Caco-2 (cell line): ENCODE measurements around the gene HPS1. TPM values are rescaled to one million over a fixed set of nuclear protein-coding genes. Genes with fewer than 3 reads are reported as not detected.

Experiments
- BruUV-seq: library from RNA; stranded (reverse); fragments of 400-500 nt; replicated peaks from 2 replicates; lab custom pipeline; 2021; lab: Mats Ljungman, UMichigan
- CTCF ChIA-PET: fragments of 300-600 bp; sonication (Branson Sonifier 250); formaldehyde crosslinking; loops from one replicate; lab custom pipeline; 2022; ENCODE audit warnings: antibody characterized with exemption; lab: Charles Lee
- POLR2A ChIA-PET: fragments of 300-600 bp; sonication (Branson Sonifier 250); formaldehyde crosslinking; loops from one replicate; lab custom pipeline; 2022; ENCODE audit warnings: antibody characterized with exemption; lab: Charles Lee
- DNase-seq, 2 experiments: peaks; one replicate each; pipeline versions ENCODE4 v3.0.0 to v3.0.0-alpha.2; 2020 to 2022
- H3K27me3 ChIP-seq: replicated peaks from 2 replicates; pipeline ENCODE4 v1.6.0; 2011; ENCODE audit warnings: low read length; ENCODE audit not compliant: control insufficient read depth, insufficient read depth
- H3K36me3 ChIP-seq: 2 replicates; pipeline ENCODE4 v1.5.1; 2011; ENCODE audit warnings: low read length; ENCODE audit not compliant: control insufficient read depth, insufficient read depth
- H3K4me1 ChIP-seq: fragments of 250-450 bp; sonication (Bioruptor Pico); 2 replicates; pipeline ENCODE4 v1.5.1; 2020; ENCODE audit warnings: mild to moderate bottlenecking
- H3K4me3 ChIP-seq: 2 replicates; pipeline ENCODE4 v1.5.1; 2011; ENCODE audit warnings: low read depth, mild to moderate bottlenecking, control low read depth, low read length
- H3K9me3 ChIP-seq: fragments of 250-450 bp; sonication (Bioruptor Pico); 2 replicates; pipeline ENCODE4 v1.5.1; 2020; ENCODE audit warnings: mild to moderate bottlenecking, moderate library complexity
- H3K27ac Mint-ChIP-seq: one replicate; pipeline ENCODE4 v1.8.0; 2022; ENCODE audit warnings: mixed read lengths; ENCODE audit not compliant: unreplicated experiment
- H3K27me3 Mint-ChIP-seq: one replicate; pipeline ENCODE4 v1.8.0; 2022; ENCODE audit warnings: mixed read lengths; ENCODE audit not compliant: insufficient read depth, unreplicated experiment
- H3K36me3 Mint-ChIP-seq: one replicate; pipeline ENCODE4 v1.8.0; 2022; ENCODE audit warnings: mild to moderate bottlenecking, mixed read lengths; ENCODE audit not compliant: insufficient read depth, unreplicated experiment
- H3K4me1 Mint-ChIP-seq: one replicate; pipeline ENCODE4 v1.8.0; 2022; ENCODE audit warnings: low read depth, mixed read lengths; ENCODE audit not compliant: unreplicated experiment
- H3K4me3 Mint-ChIP-seq: one replicate; pipeline ENCODE4 v1.8.0; 2022; ENCODE audit warnings: mild to moderate bottlenecking, moderate library complexity, mixed read lengths; ENCODE audit not compliant: unreplicated experiment
- H3K9me3 Mint-ChIP-seq: one replicate; pipeline ENCODE4 v1.8.0; 2022; ENCODE audit warnings: mixed read lengths; ENCODE audit not compliant: unreplicated experiment
- intact Hi-C: fragments of 100-400 bp; cut with micrococcal nuclease; formaldehyde crosslinking; loops from one replicate; pipeline ENCODE4 v1.10.0; 2022; ENCODE audit not compliant: unreplicated experiment
- total RNA-seq: library from RNA; stranded (reverse); gene quantifications from 2 replicates; pipeline ENCODE4 v1.2.3, GENCODE V29; 2022
- TF ChIP-seq, protein P1 (sequence below), 2 experiments: fragments of 200-600 bp in 1 of 2; IDR thresholded peaks; 1 replicate in 1 of 2; 2 replicates in 1 of 2; pipeline versions ENCODE4 v1.5.1 to v1.8.0; 2011 to 2022; ENCODE audit warnings: antibody characterized with exemption in 1 of 2, control low read depth in 1 of 2, inconsistent platforms in 1 of 2, low read depth in 1 of 2, low read length in 1 of 2, mild to moderate bottlenecking in 1 of 2, moderate library complexity in 1 of 2; ENCODE audit not compliant: insufficient read depth in 1 of 2, severe bottlenecking in 1 of 2, unreplicated experiment in 1 of 2

The HPS1 gene
- total RNA-seq, 1 experiment from 2014 or later, result 51.9 TPM

DNA sequence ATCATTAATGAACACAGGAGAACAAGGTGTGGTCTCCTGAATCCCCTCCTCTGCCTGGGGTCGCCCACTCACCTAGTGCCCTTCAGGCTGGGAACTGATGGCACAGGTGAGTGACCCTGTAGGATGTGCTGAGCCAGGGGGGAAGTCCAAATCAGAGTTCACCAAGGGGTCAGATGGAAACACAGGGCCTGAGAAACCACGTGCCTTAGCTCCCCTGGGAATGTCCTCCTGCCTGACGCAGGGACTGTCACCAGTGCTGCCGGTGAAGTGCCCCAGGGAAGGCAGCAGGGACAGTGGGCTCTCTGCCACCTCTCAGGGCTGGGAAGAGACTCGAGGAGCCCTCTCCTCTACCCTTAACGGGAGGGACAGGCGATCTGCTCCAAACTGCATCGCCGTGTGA is 25.9 kb downstream of the HPS1 start:
- ChIA-PET POLR2A (no interaction called here), CTCF (no interaction called here)
- H3K4me3 ChIP-seq, result no peak overlapping the region
- no peaks in the 10 kb centered on the region for H3K36me3 ChIP-seq
- H3K36me3 Mint-ChIP-seq, result no peaks in the 10 kb centered on the region
- BruUV-seq, result no TSS peak
- intact Hi-C loops, result no loop called here
- no peak for DNase-seq
- no peaks in the 10 kb centered on the region for H3K9me3 ChIP-seq
- H3K9me3 Mint-ChIP-seq, result no peaks in the 10 kb centered on the region
- H3K4me1 Mint-ChIP-seq, result no peaks in the 10 kb centered on the region
- TF ChIP-seq, protein P1, sequence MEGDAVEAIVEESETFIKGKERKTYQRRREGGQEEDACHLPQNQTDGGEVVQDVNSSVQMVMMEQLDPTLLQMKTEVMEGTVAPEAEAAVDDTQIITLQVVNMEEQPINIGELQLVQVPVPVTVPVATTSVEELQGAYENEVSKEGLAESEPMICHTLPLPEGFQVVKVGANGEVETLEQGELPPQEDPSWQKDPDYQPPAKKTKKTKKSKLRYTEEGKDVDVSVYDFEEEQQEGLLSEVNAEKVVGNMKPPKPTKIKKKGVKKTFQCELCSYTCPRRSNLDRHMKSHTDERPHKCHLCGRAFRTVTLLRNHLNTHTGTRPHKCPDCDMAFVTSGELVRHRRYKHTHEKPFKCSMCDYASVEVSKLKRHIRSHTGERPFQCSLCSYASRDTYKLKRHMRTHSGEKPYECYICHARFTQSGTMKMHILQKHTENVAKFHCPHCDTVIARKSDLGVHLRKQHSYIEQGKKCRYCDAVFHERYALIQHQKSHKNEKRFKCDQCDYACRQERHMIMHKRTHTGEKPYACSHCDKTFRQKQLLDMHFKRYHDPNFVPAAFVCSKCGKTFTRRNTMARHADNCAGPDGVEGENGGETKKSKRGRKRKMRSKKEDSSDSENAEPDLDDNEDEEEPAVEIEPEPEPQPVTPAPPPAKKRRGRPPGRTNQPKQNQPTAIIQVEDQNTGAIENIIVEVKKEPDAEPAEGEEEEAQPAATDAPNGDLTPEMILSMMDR (IDR thresholded peaks at IDR 0.05; ENCODE audit: insufficient read depth in 1 of 2, low read depth in 1 of 2, low read length in 1 of 2, severe bottlenecking in 1 of 2, unreplicated experiment in 1 of 2), result no peak
- no peaks in the 10 kb centered on the region for H3K27me3 Mint-ChIP-seq
- no peaks in the 10 kb centered on the region for H3K27me3 ChIP-seq
- no peak overlapping the region for H3K27ac Mint-ChIP-seq
- H3K4me1 ChIP-seq, result no peaks in the 10 kb centered on the region
- H3K4me3 Mint-ChIP-seq, result no peak overlapping the region

DNA sequence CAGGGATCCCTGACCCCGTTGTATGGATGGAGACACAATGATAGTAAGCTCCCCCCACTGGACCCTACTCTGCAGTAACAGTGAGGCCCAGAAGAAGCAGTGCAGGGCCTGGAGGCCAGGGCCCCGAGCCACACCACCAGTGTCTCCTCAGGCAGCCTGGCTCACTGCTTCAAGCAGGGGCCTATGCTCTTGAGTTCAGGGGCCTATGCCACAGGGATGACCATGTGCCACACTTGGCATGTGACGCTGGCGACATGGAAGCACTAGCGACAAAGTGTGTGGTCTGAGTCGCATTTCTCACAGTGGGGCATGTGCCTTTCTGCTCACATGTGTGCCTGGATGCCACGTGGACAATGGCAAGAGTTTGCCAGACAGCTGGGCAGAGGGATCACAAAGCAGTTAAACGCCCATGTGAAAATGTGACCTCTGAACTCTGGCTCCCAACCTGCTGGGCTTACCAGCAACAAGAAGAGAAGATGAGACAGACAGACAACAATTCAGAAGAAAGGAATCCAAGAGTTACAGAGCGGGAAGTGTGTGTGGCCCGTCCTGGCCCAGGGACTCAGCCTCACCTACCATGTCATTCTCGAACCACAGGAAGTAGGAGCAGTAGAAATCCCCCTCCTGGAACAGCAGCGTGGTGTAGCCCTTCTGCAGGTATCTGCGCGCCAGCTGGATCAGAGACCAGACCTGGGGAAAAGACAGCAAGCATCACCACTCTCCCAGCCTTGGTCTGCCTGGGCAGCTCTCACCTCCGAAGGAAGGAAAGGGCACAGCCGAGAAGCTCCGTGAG is 27.1 kb downstream of the HPS1 start:
- H3K9me3 ChIP-seq, result no peaks in the 10 kb centered on the region
- no TSS peak for BruUV-seq
- ChIA-PET CTCF (no interaction called here), POLR2A (no interaction called here)
- no peaks in the 10 kb centered on the region for H3K36me3 ChIP-seq
- H3K27me3 ChIP-seq, result no peaks in the 10 kb centered on the region
- H3K4me1 Mint-ChIP-seq, result no peaks in the 10 kb centered on the region
- no peaks in the 10 kb centered on the region for H3K36me3 Mint-ChIP-seq
- H3K4me3 ChIP-seq, result no peak overlapping the region
- no peaks in the 10 kb centered on the region for H3K27me3 Mint-ChIP-seq
- DNase-seq, result no peak
- peaks cover 5% of the 10 kb centered on the region for H3K4me1 ChIP-seq
- no peaks in the 10 kb centered on the region for H3K9me3 Mint-ChIP-seq
- intact Hi-C loops, result loop anchor here (10.0 kb wide), 1 partner anchor 155 kb away; the partner anchor contains the start of gene LOXL4
- H3K4me3 Mint-ChIP-seq, result no peak overlapping the region
- TF ChIP-seq, protein P1 (IDR thresholded peaks at IDR 0.05; ENCODE audit: insufficient read depth in 1 of 2, low read depth in 1 of 2, low read length in 1 of 2, severe bottlenecking in 1 of 2, unreplicated experiment in 1 of 2), result no peak
- H3K27ac Mint-ChIP-seq, result no peak overlapping the region

DNA sequence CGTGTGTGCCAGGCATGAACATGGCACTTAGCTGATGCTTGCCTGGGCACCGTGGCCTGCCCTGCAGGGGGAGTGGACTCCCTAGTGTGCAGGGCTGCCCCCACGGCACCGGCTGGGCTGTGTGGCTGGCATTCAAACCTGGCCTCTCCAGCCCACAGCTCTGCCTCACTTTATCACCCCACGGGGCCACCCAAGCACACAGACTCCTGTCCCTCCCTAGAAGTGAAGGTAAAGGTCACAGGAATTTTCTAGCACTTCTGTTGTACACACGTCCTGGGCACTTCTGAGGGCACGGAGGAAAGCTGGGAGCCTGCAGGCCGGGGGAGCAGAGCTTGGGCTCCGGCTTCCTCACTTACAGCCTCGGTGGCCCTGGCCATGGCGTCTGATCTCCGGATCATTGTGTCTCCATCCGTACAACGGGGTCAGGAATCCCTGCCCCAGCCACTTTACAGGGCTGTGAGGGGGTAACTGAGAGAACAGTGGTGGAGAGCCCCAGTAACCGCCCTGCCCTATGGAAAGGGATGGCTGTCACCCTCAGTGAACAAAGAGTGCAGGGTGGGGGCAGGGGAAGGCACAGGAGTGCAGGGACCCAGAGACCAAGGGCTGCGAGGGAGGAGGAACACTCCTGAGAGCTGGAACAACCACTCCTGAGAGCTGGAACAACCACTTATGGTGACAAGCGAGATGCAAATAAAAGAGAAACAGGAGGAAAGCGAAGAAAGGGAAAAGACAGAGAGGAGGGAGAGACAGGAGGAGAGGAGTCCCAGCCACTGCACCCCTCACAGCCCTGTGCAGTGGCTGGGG is 27.9 kb downstream of the HPS1 start:
- intact Hi-C loops, result loop anchor here (10.0 kb wide), 1 partner anchor 154 kb away; the partner anchor contains the start of gene LOXL4
- H3K27ac Mint-ChIP-seq, result no peak overlapping the region
- no peaks in the 10 kb centered on the region for H3K4me1 Mint-ChIP-seq
- no peak overlapping the region for H3K4me3 Mint-ChIP-seq
- BruUV-seq, result no TSS peak
- TF ChIP-seq, protein P1 (IDR thresholded peaks at IDR 0.05; ENCODE audit: insufficient read depth in 1 of 2, low read depth in 1 of 2, low read length in 1 of 2, severe bottlenecking in 1 of 2, unreplicated experiment in 1 of 2), result no peak
- Histone ChIP-seq H3K4me3 (no peak overlapping the region), H3K27me3 (no peaks in the 10 kb centered on the region), H3K36me3 (no peaks in the 10 kb centered on the region), H3K4me1 (peaks cover 5% of the 10 kb centered on the region), H3K9me3 (no peaks in the 10 kb centered on the region)
- ChIA-PET CTCF (no interaction called here), POLR2A (no interaction called here)
- H3K9me3 Mint-ChIP-seq, result no peaks in the 10 kb centered on the region
- no peak for DNase-seq
- H3K27me3 Mint-ChIP-seq, result no peaks in the 10 kb centered on the region
- H3K36me3 Mint-ChIP-seq, result no peaks in the 10 kb centered on the region
